GM21723 (cell line): ENCODE data around the gene IFI44L.

Source experiments
- ATAC-seq: cut with Tn5 transposase; IDR thresholded peaks from one replicate; pipeline ENCODE4 v1.9.1; 2021; ENCODE audit warnings: mild to moderate bottlenecking, moderate library complexity; ENCODE audit not compliant: unreplicated experiment

Gene IFI44L

DNA sequence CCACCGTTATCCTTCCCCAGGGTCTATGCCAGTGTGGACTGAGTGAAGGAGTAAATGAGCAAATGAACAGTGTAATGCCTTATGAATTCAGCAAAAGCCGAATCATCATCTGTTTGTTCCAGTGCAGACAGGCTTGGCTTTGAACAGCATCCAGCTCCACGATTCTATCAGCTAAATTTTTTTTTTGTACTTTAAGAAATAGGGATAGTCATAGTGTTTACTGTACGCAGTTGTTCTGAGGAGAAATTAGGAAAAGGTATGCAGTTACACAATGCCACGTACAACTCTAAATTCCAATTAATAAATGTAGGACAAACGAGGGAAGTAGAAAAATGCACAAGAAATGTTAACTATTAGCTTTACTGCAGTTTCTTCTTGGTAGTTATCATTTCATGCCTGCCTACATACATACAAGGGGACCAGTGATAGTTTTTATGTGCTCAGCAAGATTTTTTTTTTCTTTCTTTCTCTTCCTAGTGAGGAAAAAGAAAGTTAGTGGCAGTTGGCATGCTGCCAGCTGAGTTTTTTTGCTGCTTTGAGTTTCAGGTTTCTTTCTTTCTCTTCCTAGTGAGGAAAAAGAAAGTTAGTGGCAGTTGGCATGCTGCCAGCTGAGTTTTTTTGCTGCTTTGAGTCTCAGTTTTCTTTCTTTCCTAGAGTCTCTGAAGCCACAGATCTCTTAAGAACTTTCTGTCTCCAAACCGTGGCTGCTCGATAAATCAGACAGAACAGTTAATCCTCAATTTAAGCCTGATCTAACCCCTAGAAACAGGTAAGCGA is at the start of gene IFI44L:
Gene IFI44L, plus strand, starts transcription at position 646 of the 777 bp plus-strand sequence. CDS start 7,468 bp downstream, outside the sequence.
- peak; percentile 48 for ATAC-seq

DNA sequence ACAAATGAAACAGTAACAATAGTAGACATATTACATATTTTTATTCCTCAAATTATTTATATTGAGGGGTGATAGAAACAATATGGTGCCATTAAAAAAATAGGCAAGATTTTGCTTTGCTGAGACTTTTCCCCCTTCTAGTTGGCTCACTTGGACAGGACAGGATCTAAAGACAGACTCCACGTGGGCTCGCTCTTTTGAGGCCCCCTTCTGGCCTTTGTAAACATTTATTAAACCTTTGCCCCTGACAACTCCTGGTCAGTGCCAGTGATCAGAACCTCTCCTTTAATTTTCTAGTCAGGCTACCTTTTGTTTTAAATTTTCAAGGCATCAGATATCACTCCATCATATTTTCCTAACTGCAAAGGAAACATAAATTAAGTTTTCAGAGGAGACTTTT is 49.7 kb upstream of the IFI44L start:
- no peak for ATAC-seq

DNA sequence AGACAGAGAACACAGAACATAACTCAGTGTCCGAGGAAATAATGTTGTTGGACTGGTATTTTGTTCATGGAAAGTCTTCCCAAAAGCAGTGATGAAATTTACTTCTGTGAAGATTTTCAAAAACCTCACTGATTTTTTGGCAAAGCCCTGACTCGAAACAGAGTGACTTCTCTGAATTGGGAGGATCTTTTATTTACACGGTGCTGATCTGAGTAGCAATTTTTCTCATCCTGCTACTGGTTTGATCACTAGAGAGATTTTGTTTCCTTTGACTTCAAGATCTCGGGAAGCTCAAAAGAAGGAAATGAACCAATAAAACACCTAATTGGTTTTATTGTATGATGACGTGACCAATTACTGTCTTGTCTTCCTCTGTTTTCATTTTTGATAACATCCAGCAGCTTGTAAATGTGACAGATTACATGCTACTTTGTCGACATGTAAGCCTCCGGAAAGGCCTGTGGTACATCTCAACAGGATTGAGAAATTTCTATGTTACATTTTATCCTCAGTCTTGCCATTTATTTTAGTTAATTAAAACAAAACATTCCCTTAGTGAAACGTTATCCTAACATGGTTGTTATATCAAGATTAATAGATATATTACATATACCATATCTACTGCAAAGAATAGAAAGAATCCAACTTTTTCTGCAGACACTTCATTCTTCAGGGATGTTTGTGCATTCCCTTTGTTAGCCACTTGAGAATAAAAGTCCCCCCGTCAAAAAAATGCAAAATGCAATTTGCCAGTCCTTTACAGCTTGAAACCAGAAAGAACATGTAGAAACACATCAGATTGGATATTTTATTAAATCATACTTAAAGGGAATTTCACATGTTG is 42.8 kb upstream of the IFI44L start:
- ATAC-seq = no peak

DNA sequence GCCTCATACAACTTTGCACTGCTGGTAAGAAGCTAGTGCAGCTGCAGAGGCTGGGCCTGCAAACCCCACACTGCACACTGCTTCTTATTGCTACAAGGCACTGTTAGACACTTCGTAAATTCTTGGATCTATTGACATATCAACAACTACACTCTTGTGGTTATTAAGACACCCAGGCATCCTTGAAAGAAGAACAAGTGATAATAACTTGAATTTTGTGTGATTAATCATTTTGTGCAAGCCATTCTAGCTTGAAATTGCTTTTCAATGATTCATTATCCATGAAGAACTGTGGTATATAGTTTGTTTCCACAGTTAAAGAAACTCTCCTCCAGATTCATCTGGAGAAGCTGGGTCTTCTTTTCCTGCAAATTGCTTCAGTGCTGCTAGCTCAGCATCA is 33.7 kb upstream of the IFI44L start:
- ATAC-seq = no peak

DNA sequence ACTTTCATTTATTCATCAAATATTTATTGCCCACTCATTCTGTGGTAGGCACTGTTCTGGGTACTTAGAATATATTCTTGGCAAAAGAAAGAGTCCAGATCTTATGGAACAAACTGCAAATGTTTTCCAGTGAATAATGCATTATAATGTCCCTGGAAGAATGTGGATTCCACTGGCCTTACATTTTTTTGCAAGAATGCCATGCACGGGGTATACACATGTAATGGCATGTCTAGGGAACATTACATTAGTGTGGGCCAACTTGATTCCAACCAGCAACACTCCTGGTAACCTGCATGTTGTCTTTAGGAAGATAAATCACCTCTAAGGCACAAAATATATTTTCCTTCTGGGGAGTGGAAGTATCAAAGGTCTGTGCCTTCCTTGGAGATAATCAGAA is 33.0 kb upstream of the IFI44L start:
- ATAC-seq = no peak

DNA sequence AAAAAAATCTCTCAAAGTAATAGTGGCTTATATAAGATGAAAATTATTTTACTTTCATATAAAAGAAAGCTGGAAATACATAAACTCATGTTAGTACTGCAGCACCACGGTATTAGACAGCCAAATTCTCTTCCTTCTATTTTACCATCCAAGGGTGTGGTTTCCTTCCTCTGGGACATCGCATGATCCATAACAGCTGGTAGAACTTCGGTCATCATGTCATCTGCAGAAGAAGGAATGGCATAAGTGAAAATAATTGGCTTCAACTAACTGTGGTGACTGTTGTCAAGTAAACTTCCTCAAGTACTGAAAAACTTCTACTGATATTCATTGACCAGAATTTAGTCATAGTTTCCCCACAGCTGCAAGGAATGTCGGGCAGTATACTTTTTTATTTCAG is 28.3 kb upstream of the IFI44L start:
- ATAC-seq = no peak

DNA sequence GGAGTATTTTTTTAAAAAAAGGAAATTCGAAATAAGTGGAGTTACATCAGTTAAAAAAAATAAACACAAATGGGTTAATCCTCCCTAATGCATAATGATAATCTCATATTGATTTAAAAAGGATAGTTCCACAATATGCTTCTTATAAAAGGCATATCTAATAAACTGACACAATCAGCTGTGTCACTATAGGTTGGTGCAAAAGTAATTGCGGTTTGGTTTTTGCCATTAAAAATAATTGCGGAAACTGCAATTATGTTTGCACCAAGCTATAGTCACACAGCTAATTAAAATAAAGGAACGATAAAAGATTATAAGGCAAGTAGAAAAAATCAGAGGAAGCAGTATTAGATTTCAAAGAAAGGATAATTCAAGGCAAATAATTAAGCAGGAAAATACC is 21.0 kb upstream of the IFI44L start:
- ATAC-seq = no peak

DNA sequence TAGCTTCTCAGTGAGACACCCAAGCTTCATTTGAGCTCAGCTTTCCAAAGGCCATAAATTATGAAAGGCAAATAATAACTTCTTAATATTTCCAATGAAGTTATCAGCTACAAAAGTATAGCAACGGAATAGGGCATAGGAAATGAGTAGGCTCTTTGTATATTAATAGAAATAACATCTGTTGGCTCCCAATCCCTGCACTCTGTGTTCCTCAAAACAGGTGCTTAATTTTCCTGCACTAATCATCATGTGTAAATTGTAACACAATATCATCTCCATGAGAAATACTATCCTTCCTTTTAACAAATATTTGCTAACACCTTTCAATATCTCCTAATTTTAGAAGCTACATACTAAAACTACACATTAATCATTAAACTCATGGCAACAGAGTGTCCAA is 19.2 kb upstream of the IFI44L start:
- ATAC-seq = no peak

DNA sequence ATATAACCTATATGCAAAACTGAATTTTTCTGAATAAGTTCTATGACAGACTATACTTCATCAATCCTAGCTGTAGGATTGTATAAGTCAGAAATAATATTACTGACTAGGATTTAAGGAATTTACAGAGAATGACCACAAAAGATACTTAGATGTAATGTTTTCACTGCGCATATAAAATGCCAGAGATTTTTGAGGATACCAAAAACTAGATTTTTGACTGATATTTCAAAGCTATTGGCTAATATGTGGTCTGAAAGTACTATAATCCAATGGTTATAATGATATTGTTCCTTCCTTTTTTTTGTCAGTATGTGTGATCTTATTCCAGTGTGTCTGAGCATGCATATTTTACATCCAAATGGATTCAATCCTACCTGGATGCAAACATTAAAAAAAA is 17.0 kb upstream of the IFI44L start:
- no peak for ATAC-seq

DNA sequence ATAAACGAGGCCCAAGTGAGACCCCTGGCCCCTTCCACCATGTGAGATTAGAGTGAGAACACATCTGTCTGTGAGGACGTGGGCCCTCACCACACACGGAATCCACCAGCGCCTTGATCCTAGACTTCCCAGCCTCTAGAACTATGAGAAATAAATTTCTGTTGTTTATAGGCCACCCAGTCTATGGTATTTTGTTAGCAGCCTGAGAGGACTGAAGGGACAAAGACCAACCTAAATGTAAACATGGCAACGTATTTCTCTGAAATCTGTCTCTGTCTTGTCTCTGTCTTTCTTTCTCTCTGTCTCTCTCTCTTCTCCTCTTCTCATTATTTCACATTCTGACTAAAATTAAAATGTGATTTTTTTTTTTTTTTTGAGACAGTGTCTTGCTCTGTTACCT is 15.6 kb upstream of the IFI44L start:
- ATAC-seq = no peak

DNA sequence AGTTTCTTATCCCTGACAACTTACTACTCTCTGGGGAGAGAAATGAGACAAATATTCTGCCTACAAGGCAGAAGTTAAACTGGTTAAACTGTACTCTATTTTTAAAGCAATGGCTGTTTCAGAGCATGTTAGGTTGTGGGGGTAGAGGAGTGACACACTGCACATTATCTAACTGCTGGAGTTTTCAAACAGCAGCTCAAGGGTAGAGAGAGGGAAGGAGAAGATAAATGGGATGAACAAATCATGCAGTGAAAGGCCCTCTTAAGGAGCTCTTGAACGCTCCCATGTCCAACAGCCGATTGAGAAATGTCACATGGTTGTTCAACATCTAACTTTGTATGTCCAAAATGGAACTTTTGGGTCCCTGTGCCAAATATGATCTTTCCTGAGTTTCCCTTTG is 14.0 kb upstream of the IFI44L start:
- no peak for ATAC-seq

DNA sequence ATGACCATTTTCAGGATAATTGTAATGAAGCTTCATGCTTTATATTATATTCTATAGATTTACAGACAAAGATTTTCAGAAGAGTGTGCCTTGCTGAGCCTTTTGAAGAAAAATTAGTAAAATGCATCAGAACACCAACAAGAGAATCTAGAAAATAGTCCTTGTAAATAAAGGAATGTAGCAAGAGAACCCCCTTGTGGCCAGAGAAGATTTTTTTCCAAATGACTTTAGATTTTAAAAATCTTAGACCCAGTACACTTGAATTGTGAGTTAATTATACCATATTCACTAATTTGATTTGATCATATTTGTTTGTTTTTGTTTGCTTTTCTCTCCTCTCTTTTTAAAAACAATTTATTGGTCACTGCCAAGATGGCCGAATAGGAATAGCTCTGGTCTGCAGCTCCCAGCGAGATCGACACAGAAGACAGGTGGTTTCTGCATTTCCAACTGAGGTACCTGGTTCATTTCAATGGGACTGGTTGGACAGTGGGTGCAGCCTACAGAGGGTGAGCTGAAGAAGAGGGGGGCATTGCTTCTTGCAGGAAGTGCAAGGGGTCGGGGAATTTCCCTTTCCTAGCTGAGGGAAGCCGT is 12.8 kb upstream of the IFI44L start:
- no peak for ATAC-seq

DNA sequence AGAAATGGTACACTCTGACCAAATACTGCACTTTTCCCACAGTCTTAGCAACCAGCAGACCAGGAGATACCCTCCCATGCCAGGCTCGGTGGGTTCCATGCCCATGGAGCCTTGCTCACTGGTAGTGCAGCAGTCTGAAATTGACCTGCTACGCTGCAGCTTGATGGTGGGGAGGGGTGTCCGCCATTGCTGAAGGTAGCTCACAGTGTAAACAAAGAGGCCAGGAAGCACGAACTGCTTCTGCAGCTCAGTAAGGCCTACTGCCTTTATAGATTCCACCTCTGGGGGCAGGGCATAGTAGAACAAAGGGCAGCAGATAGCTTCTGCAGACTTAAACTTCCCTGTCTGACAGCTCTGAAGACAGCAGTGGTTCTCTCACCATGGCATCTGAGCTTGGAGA is 12.3 kb upstream of the IFI44L start:
- ATAC-seq = no peak

DNA sequence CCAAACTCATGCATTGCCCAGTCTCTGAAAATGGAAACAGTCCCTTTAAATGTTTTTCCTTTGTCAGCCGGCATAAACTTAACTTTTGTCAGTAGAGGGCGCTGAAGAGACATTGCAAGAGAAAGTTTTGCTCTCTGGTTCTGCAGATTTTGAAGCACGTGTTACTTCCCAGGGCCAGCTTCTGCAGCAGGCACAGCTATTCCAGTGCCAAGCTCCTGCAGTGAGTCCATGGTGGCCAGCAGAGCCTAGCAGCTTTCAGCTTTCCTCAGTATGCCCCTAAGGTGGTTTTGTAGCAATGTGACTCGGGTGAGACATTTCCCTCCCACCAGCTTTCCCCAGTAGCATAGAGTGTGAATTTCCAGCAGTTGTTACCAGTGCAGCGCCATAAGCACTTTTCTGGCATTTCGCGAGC is 2.6 kb upstream of the IFI44L start:
- ATAC-seq = peak; percentile 52

DNA sequence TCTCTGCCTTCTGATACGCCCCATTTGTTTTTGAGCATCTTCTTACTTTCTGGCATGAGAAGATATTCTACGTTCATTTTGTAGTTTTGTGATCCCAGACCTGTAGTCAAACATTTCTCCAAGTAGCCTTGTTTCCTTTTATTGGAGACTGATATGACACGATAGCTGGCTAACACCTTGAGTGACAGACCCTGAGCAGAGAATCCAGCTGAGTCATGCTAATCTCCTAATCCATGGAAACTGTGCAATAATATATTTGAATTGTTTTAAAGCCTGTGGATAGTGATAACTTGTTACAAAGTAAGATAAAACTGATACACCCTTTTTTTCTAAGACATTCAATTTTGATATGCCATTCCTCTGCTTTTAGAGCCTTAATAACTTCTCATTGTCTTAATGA is 1.2 kb upstream of the IFI44L start:
- ATAC-seq = no peak

DNA sequence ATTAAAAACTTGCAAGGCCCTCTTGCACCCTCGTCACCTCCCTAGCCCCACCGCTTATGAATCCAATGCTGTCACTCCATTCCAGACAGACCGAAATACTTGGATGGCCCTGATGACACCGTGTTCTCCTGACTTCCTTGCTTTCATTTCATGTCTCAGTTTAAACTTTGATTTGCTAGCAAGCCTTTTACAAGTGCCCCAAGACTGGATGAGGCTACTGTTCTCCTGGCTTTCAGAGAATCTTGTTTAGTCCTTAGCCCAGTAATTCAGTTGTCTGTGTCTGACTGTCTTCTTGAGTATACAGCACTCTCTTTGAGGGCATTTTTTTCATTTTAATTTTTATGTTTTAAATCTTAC is 824 bp upstream of the IFI44L start:
- peak; percentile 18 for ATAC-seq

DNA sequence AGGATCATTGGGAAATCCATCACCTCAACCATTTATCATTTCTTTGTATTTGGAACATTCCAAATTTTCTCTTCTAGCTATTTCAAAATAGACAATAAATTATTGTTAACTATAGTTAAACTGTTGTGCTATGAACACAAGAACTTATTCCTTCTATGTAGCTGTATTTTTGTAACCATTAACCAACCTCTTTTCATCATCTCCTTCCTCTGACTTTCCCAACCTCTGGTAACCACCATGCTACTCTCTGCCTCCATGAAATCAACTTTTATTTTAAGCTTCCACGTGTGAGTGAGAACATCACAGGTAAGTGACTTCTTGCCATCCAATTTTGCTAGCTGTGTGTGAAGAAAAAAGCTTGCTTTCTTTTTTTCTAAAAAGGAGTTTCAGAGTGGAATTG is 418 bp downstream of the IFI44L start:
- no peak for ATAC-seq

DNA sequence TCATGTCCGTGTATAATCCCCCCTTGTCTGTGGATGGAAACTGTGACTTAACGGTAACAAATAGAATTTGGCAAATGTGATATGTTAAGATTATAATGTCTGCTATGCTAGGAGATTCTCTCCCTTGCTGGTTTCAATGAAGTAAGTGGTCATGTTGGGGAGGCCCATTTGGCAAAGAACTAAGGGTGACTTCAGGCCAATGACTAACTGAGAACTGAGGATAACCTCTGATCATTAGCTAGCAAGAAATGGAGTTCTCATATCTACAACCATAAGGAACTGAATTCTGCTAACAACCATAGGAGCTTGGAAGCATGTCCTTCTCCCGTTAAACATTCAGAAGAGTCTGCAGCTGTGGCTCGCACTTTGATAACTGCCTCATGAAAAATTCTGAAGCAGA is 2.3 kb downstream of the IFI44L start:
- ATAC-seq = no peak

DNA sequence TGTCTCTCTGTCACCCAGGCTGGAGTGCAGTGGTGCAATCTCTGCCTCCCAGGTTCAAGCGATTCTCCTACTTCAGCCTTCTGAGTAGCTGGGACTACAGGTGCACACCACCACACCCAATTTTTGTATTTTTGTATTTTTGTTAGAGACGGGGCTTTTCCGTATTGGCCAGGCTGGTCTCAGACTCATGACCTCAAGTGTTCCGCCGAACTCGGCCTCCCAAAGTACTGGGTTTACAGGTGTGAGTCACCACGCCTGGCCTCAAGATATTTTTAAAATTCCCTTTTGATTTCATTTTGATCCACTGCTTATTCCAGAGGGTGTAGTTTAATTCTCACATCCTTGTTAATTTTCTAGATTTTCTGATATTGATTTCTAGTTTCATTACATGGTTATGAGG is 3.8 kb downstream of the IFI44L start:
- no peak for ATAC-seq

DNA sequence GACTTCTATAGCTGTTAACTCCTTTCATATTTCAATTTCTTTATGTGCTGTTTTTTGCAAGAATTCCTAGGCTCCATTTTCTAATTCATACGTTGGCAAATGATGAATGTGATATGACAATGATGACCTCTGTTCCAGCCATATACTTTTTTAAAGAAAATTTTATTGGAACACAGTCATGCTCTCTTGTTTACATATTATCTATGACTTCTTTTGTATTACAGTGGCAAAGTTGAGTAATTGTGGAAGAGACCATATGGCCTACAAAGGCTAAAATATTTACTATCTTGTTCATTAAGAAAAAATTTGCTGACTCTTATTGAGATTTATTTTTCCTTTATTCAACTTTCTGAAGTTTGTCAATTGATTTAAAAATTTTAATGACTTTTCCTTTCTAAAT is 7.1 kb downstream of the IFI44L start:
- no peak for ATAC-seq

DNA sequence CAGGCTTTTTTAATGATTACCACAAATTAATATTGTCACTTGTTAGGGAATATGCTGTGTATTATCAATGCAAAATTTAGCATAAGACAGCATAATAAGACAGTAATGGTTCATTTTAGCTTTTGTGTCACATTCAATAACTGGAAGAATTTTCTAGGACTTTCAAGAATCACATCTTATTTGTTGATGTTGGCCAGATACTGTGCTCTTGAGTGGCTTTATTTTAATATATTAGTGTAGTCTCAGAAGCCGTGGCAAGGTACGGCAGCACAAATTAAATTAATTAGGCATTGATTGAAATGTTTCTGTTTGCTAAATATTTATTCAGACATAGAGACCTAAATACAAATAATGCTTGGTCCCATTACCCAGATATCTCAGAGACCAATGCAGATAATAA is 10.4 kb downstream of the IFI44L start:
- ATAC-seq = no peak

DNA sequence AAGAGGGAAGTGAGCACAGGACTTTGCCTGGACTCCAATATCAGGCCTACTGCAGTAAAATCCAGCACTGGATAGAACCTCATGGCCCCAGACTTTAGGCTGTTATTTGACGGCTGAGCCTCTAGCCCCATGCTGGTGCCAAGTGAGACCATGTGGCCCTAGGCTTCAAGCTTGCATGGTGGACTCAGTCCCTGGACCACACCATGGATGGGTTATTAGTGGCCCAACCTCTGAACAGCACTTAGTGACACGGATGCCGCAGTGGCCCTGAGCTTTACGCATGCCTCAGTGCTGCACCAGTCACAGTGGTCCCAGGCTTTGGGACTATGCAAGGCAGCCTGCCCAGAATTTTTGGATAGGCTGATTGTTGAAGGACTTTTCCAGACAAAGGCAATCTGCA is 13.0 kb downstream of the IFI44L start:
- ATAC-seq = no peak
